ENCODE results near the gene SKP1.

SKP1 gene

GRCh38 chr5:134130239-134130945 lies 46.4 kb downstream of the SKP1 start:
- DNase-seq (ENCODE audit: low read depth in 2 of 2), result no peak

- no peak for DNase-seq (ENCODE audit: low read depth in 2 of 2)
These were observed 47.1 kb downstream of the SKP1 start for GRCh38 chr5:134129411-134130238.

- DNase-seq (ENCODE audit: low read depth in 2 of 2), result no peak
These were observed 48.1 kb downstream of the SKP1 start for GRCh38 chr5:134128648-134128995.

- no peak for DNase-seq (ENCODE audit: low read depth in 2 of 2)
These were observed 48.6 kb downstream of the SKP1 start for GRCh38 chr5:134127988-134128647.

- DNase-seq (ENCODE audit: low read depth in 2 of 2), result no peak
These were observed 49.3 kb downstream of the SKP1 start for GRCh38 chr5:134127376-134127861.

- no peak for DNase-seq (ENCODE audit: low read depth in 2 of 2)
These were observed 51.4 kb downstream of the SKP1 start for GRCh38 chr5:134125039-134126015.

- DNase-seq (ENCODE audit: low read depth in 2 of 2), result no peak
These were observed 52.3 kb downstream of the SKP1 start for GRCh38 chr5:134124289-134125038.

- DNase-seq (ENCODE audit: low read depth in 2 of 2), result no peak
These were observed 53.4 kb downstream of the SKP1 start for GRCh38 chr5:134123360-134123759.

GRCh38 chr5:134122530-134122929 lies 54.2 kb downstream of the SKP1 start:
- no peak for DNase-seq (ENCODE audit: low read depth in 2 of 2)

- DNase-seq (ENCODE audit: low read depth in 2 of 2), result no peak
These were observed 56.2 kb downstream of the SKP1 start for GRCh38 chr5:134120386-134121138.

- no peak for DNase-seq (ENCODE audit: low read depth in 2 of 2)
These were observed 57.0 kb downstream of the SKP1 start for GRCh38 chr5:134119720-134120119.

GRCh38 chr5:134118212-134118835 lies 58.4 kb downstream of the SKP1 start:
- no peak for DNase-seq (ENCODE audit: low read depth in 2 of 2)

- DNase-seq (ENCODE audit: low read depth in 2 of 2), result no peak
These were observed 59.7 kb downstream of the SKP1 start for GRCh38 chr5:134116789-134117761.

- DNase-seq (ENCODE audit: low read depth in 2 of 2), result no peak
These were observed 60.5 kb downstream of the SKP1 start for GRCh38 chr5:134116286-134116685.

GRCh38 chr5:134115806-134116175 lies 61.0 kb downstream of the SKP1 start:
- no peak for DNase-seq (ENCODE audit: low read depth in 2 of 2)

- peak; percentile 68 to 73 for DNase-seq (ENCODE audit: low read depth in 2 of 2)
These were observed 61.6 kb downstream of the SKP1 start for GRCh38 chr5:134114886-134115805.

Measured in stimulated activated CD4-positive, alpha-beta T cell treated with anti-CD3 and anti-CD28 coated beads, Interleukin-1b, Interleukin-23, amount 100 ng/mL, for 4 hours (primary cell).